Transverse colon (tissue), 4 donors: ENCODE data around the gene SPDYE6.

Experiments used
- POLR2A ChIP-seq: fragments of 450-650 bp; IDR thresholded peaks from one replicate; pipeline ENCODE4 v1.6.1; 2016; ENCODE audit warnings: antibody characterized with exemption, mild to moderate bottlenecking, moderate library complexity
- POLR2AphosphoS5 ChIP-seq, 3 donors: sonication (generic); formaldehyde crosslinking; IDR thresholded peaks; one replicate each; pipeline ENCODE4 v1.6.1; 2016; ENCODE audit warnings: antibody characterized with exemption in 3 of 3
- TF ChIP-seq, protein P1 (sequence below), 5 experiments: fragments of 200-600 bp in 3 of 5; fragments of 450-650 bp in 2 of 5; sonication (generic) in 3 of 5; IDR thresholded peaks; 1 replicate in 2 of 5; 2 replicates in 3 of 5; pipeline ENCODE4 v1.5.1; 2016 to 2017; ENCODE audit warnings: antibody characterized with exemption in 5 of 5, inconsistent platforms in 3 of 5, mild to moderate bottlenecking in 2 of 5, moderate library complexity in 1 of 5

GRCh38 chr7:102318482-102318971 lies 37.7 kb downstream of the SPDYE6 start:
- no peak for TF ChIP-seq POLR2AphosphoS5 (IDR thresholded peaks at IDR 0.05)
- TF ChIP-seq POLR2A, result no peak
- TF ChIP-seq, protein P1, sequence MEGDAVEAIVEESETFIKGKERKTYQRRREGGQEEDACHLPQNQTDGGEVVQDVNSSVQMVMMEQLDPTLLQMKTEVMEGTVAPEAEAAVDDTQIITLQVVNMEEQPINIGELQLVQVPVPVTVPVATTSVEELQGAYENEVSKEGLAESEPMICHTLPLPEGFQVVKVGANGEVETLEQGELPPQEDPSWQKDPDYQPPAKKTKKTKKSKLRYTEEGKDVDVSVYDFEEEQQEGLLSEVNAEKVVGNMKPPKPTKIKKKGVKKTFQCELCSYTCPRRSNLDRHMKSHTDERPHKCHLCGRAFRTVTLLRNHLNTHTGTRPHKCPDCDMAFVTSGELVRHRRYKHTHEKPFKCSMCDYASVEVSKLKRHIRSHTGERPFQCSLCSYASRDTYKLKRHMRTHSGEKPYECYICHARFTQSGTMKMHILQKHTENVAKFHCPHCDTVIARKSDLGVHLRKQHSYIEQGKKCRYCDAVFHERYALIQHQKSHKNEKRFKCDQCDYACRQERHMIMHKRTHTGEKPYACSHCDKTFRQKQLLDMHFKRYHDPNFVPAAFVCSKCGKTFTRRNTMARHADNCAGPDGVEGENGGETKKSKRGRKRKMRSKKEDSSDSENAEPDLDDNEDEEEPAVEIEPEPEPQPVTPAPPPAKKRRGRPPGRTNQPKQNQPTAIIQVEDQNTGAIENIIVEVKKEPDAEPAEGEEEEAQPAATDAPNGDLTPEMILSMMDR (IDR thresholded peaks at IDR 0.05), result no peak
